Raji (cell line): ENCODE measurements around the gene AP1S3.

Experiments used
- POLR2A ChIP-seq: IDR thresholded peaks from 2 replicates; pipeline ENCODE4 v1.6.1; 2011; ENCODE audit warnings: low read depth, low read length, control low read depth; ENCODE audit not compliant: insufficient read depth

The AP1S3 gene

GRCh38 chr2:223729781-223730180 is 107.6 kb downstream of the AP1S3 start:
- no peak for TF ChIP-seq POLR2A

- TF ChIP-seq POLR2A: no peak
These were observed 109.8 kb downstream of the AP1S3 start for GRCh38 chr2:223727562-223727961.

GRCh38 chr2:223725986-223726970 is 111.1 kb downstream of the AP1S3 start:
- TF ChIP-seq POLR2A: no peak

GRCh38 chr2:223725494-223725893 is 111.9 kb downstream of the AP1S3 start:
- no peak for TF ChIP-seq POLR2A

GRCh38 chr2:223724861-223725260 is 112.5 kb downstream of the AP1S3 start:
- TF ChIP-seq POLR2A: no peak

GRCh38 chr2:223723954-223724411 is 113.4 kb downstream of the AP1S3 start:
- TF ChIP-seq POLR2A: no peak

GRCh38 chr2:223722226-223722625 is 115.2 kb downstream of the AP1S3 start:
- TF ChIP-seq POLR2A: no peak

GRCh38 chr2:223721746-223722145 is 115.6 kb downstream of the AP1S3 start:
- TF ChIP-seq POLR2A: no peak

- no peak for TF ChIP-seq POLR2A
These were observed 117.0 kb downstream of the AP1S3 start for GRCh38 chr2:223720367-223720766.

GRCh38 chr2:223712642-223713041 is 124.7 kb downstream of the AP1S3 start:
- no peak for TF ChIP-seq POLR2A

- TF ChIP-seq POLR2A: no peak
These were observed 125.6 kb downstream of the AP1S3 start for GRCh38 chr2:223711596-223712326.
